K562 (cell line): ENCODE measurements around the gene SSBP2. TPM values are rescaled to one million over a fixed set of nuclear protein-coding genes. Genes with fewer than 3 reads are reported as not detected.

Experiments used
- GATAD2B ChIP-seq: fragments of 450-650 bp; IDR thresholded peaks from 2 replicates; pipeline ENCODE4 v1.6.1; 2017; ENCODE audit warnings: mild to moderate bottlenecking, borderline replicate concordance
- MTA3 ChIP-seq: fragments of 450-650 bp; formaldehyde crosslinking; IDR thresholded peaks from 2 replicates; pipeline ENCODE4 v1.6.1; 2017; ENCODE audit warnings: mild to moderate bottlenecking, borderline replicate concordance
- polyA plus RNA-seq, 8 experiments: library from polyadenylated mRNA; depleted of rRNA in 4 of 8; stranded (reverse) in 5 of 8; unstranded in 3 of 8; fragments of >200 nt; fragmentation: Nextera tagmentation in 2 of 8; fragmentation: Illumina TruSeq in 1 of 8; extraction: Ambion mirVana in 2 of 8; extraction: Trizol in 1 of 8; gene quantifications; 2 replicates each; pipeline versions ENCODE4 v1.2.1 to v1.2.3, GENCODE V29; 2011 to 2014; ENCODE audit warnings: inconsistent platforms in 1 of 8, missing spikeins in 1 of 8
- total RNA-seq, 7 experiments: library from RNA; depleted of rRNA in 6 of 7; stranded (reverse); fragments of >200 nt in 6 of 7; fragmentation: Illumina TruSeq in 2 of 7; extraction: Trizol in 2 of 7; gene quantifications; 2 replicates each; pipeline versions ENCODE4 v1.2.1 to v1.2.3, GENCODE V29; 2011 to 2021; ENCODE audit warnings: low replicate concordance in 1 of 7
- TF ChIP-seq, protein P1 (sequence below): fragments of 200-800 bp; sonication (Bioruptor generic); IDR thresholded peaks from 2 replicates; pipeline ENCODE4 v1.6.1; 2016; ENCODE audit warnings: missing genetic modification characterization, missing compliant biosample characterization
- TF ChIP-seq, protein P2 (sequence below): fragments of 250-450 bp; sonication (Bioruptor Pico); IDR thresholded peaks from 2 replicates; pipeline ENCODE4 v1.4.0; 2020
- TF ChIP-seq, protein P3 (sequence below): sonication (generic); formaldehyde crosslinking; IDR thresholded peaks from 2 replicates; pipeline ENCODE4 v1.8.0; 2023; ENCODE audit warnings: missing genetic modification reagents, mild to moderate bottlenecking, borderline replicate concordance
- TF ChIP-seq, protein P4 (sequence below), 2 experiments: fragments of 450-650 bp in 1 of 2; IDR thresholded peaks; 2 replicates each; pipeline ENCODE4 v1.6.1; 2011 to 2017; ENCODE audit warnings: low read depth in 2 of 2, antibody characterized with exemption in 1 of 2, borderline replicate concordance in 1 of 2, low read length in 1 of 2, mild to moderate bottlenecking in 1 of 2, mixed read lengths in 1 of 2; ENCODE audit not compliant: control insufficient read depth in 1 of 2

The SSBP2 gene
- total and polyA plus RNA-seq, 9 of the 15 experiments (the other 6 are each of a cell fraction or from before 2014, with no cell fraction given): 22.3 to 133 (median 42.1) TPM

DNA sequence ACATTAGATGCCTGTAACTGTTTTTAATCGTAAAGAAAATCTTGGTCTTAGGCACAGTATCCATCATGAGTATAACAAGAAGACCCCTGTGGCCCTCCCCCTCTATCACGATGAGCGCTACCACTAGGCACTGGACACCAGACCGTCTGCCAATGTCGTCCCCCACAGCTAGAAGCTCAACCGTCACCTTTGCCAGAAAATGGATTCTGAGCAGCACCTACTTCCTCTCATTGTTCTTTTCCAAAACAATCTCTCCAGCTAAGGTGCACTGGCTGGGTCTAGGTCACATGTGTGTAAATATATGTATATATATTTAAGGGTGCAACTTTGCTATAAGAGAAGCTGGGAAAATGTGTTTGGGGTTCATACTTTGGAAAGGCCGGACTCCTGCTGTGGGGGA, 15.7 kb upstream of the SSBP2 start (continued):
- TF ChIP-seq, protein P1, sequence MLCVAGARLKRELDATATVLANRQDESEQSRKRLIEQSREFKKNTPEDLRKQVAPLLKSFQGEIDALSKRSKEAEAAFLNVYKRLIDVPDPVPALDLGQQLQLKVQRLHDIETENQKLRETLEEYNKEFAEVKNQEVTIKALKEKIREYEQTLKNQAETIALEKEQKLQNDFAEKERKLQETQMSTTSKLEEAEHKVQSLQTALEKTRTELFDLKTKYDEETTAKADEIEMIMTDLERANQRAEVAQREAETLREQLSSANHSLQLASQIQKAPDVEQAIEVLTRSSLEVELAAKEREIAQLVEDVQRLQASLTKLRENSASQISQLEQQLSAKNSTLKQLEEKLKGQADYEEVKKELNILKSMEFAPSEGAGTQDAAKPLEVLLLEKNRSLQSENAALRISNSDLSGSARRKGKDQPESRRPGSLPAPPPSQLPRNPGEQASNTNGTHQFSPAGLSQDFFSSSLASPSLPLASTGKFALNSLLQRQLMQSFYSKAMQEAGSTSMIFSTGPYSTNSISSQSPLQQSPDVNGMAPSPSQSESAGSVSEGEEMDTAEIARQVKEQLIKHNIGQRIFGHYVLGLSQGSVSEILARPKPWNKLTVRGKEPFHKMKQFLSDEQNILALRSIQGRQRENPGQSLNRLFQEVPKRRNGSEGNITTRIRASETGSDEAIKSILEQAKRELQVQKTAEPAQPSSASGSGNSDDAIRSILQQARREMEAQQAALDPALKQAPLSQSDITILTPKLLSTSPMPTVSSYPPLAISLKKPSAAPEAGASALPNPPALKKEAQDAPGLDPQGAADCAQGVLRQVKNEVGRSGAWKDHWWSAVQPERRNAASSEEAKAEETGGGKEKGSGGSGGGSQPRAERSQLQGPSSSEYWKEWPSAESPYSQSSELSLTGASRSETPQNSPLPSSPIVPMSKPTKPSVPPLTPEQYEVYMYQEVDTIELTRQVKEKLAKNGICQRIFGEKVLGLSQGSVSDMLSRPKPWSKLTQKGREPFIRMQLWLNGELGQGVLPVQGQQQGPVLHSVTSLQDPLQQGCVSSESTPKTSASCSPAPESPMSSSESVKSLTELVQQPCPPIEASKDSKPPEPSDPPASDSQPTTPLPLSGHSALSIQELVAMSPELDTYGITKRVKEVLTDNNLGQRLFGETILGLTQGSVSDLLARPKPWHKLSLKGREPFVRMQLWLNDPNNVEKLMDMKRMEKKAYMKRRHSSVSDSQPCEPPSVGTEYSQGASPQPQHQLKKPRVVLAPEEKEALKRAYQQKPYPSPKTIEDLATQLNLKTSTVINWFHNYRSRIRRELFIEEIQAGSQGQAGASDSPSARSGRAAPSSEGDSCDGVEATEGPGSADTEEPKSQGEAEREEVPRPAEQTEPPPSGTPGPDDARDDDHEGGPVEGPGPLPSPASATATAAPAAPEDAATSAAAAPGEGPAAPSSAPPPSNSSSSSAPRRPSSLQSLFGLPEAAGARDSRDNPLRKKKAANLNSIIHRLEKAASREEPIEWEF (CRISPR knock-in tag): no peak
- TF ChIP-seq, protein P2, sequence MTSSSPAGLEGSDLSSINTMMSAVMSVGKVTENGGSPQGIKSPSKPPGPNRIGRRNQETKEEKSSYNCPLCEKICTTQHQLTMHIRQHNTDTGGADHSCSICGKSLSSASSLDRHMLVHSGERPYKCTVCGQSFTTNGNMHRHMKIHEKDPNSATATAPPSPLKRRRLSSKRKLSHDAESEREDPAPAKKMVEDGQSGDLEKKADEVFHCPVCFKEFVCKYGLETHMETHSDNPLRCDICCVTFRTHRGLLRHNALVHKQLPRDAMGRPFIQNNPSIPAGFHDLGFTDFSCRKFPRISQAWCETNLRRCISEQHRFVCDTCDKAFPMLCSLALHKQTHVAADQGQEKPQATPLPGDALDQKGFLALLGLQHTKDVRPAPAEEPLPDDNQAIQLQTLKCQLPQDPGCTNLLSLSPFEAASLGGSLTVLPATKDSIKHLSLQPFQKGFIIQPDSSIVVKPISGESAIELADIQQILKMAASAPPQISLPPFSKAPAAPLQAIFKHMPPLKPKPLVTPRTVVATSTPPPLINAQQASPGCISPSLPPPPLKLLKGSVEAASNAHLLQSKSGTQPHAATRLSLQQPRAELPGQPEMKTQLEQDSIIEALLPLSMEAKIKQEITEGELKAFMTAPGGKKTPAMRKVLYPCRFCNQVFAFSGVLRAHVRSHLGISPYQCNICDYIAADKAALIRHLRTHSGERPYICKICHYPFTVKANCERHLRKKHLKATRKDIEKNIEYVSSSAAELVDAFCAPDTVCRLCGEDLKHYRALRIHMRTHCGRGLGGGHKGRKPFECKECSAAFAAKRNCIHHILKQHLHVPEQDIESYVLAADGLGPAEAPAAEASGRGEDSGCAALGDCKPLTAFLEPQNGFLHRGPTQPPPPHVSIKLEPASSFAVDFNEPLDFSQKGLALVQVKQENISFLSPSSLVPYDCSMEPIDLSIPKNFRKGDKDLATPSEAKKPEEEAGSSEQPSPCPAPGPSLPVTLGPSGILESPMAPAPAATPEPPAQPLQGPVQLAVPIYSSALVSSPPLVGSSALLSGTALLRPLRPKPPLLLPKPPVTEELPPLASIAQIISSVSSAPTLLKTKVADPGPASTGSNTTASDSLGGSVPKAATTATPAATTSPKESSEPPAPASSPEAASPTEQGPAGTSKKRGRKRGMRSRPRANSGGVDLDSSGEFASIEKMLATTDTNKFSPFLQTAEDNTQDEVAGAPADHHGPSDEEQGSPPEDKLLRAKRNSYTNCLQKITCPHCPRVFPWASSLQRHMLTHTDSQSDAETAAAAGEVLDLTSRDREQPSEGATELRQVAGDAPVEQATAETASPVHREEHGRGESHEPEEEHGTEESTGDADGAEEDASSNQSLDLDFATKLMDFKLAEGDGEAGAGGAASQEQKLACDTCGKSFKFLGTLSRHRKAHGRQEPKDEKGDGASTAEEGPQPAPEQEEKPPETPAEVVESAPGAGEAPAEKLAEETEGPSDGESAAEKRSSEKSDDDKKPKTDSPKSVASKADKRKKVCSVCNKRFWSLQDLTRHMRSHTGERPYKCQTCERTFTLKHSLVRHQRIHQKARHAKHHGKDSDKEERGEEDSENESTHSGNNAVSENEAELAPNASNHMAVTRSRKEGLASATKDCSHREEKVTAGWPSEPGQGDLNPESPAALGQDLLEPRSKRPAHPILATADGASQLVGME (CRISPR knock-in tag): no peak
- TF ChIP-seq, protein P3, sequence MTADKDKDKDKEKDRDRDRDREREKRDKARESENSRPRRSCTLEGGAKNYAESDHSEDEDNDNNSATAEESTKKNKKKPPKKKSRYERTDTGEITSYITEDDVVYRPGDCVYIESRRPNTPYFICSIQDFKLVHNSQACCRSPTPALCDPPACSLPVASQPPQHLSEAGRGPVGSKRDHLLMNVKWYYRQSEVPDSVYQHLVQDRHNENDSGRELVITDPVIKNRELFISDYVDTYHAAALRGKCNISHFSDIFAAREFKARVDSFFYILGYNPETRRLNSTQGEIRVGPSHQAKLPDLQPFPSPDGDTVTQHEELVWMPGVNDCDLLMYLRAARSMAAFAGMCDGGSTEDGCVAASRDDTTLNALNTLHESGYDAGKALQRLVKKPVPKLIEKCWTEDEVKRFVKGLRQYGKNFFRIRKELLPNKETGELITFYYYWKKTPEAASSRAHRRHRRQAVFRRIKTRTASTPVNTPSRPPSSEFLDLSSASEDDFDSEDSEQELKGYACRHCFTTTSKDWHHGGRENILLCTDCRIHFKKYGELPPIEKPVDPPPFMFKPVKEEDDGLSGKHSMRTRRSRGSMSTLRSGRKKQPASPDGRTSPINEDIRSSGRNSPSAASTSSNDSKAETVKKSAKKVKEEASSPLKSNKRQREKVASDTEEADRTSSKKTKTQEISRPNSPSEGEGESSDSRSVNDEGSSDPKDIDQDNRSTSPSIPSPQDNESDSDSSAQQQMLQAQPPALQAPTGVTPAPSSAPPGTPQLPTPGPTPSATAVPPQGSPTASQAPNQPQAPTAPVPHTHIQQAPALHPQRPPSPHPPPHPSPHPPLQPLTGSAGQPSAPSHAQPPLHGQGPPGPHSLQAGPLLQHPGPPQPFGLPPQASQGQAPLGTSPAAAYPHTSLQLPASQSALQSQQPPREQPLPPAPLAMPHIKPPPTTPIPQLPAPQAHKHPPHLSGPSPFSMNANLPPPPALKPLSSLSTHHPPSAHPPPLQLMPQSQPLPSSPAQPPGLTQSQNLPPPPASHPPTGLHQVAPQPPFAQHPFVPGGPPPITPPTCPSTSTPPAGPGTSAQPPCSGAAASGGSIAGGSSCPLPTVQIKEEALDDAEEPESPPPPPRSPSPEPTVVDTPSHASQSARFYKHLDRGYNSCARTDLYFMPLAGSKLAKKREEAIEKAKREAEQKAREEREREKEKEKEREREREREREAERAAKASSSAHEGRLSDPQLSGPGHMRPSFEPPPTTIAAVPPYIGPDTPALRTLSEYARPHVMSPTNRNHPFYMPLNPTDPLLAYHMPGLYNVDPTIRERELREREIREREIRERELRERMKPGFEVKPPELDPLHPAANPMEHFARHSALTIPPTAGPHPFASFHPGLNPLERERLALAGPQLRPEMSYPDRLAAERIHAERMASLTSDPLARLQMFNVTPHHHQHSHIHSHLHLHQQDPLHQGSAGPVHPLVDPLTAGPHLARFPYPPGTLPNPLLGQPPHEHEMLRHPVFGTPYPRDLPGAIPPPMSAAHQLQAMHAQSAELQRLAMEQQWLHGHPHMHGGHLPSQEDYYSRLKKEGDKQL (CRISPR knock-in tag): no peak
- TF ChIP-seq MTA3 (no peak), GATAD2B (no peak)
- TF ChIP-seq, protein P4, sequence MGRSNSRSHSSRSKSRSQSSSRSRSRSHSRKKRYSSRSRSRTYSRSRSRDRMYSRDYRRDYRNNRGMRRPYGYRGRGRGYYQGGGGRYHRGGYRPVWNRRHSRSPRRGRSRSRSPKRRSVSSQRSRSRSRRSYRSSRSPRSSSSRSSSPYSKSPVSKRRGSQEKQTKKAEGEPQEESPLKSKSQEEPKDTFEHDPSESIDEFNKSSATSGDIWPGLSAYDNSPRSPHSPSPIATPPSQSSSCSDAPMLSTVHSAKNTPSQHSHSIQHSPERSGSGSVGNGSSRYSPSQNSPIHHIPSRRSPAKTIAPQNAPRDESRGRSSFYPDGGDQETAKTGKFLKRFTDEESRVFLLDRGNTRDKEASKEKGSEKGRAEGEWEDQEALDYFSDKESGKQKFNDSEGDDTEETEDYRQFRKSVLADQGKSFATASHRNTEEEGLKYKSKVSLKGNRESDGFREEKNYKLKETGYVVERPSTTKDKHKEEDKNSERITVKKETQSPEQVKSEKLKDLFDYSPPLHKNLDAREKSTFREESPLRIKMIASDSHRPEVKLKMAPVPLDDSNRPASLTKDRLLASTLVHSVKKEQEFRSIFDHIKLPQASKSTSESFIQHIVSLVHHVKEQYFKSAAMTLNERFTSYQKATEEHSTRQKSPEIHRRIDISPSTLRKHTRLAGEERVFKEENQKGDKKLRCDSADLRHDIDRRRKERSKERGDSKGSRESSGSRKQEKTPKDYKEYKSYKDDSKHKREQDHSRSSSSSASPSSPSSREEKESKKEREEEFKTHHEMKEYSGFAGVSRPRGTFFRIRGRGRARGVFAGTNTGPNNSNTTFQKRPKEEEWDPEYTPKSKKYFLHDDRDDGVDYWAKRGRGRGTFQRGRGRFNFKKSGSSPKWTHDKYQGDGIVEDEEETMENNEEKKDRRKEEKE (IDR thresholded peaks at IDR 0.05; ENCODE audit: borderline replicate concordance in 1 of 2, control insufficient read depth in 1 of 2, low read depth in 2 of 2, low read length in 1 of 2): no peak
